IMR-90 (cell line): Measurements from ENCODE around the gene ARRDC2. TPM values are rescaled to one million over a fixed set of nuclear protein-coding genes. Genes with fewer than 3 reads are reported as not detected.

ENCODE experiments used
- ATAC-seq: fragments of 200-7000 bp; cut with Tn5 transposase; 2 replicates; pipeline ENCODE4 v1.9.1; 2020; ENCODE audit warnings: low read depth, mild to moderate bottlenecking, moderate library complexity
- BruUV-seq: library from RNA; stranded (reverse); fragments of 400-500 nt; replicated peaks from 2 replicates; lab custom pipeline; 2021; lab: Mats Ljungman, UMichigan
- CTCF ChIA-PET: fragments of 300-600 bp; formaldehyde crosslinking; extraction: SDS; loops from one replicate; lab custom pipeline; 2021; ENCODE audit warnings: antibody characterized with exemption; lab: Yijun Ruan, JAX
- POLR2A ChIA-PET: fragments of 300-600 bp; sonication (Branson Sonifier 250); formaldehyde crosslinking; loops from one replicate; lab custom pipeline; 2022; ENCODE audit warnings: antibody characterized with exemption; ENCODE audit not compliant: unreplicated experiment; lab: Charles Lee
- DNase-seq: peaks from one replicate; pipeline ENCODE4 v3.0.0; 2013
- H2AFZ ChIP-seq: replicated peaks from 2 replicates; pipeline ENCODE3; 2013; ENCODE audit warnings: low read length, mild to moderate bottlenecking; ENCODE audit not compliant: poor library complexity
- H2AK5ac ChIP-seq: 2 replicates; pipeline ENCODE4 v1.6.1; 2013; ENCODE audit warnings: low read depth, low read length, inconsistent platforms
- H2AK9ac ChIP-seq: replicated peaks from 2 replicates; pipeline ENCODE3; 2013; ENCODE audit warnings: mild to moderate bottlenecking, low read depth, low read length, moderate library complexity; ENCODE audit not compliant: poor library complexity
- H2BK120ac ChIP-seq: 2 replicates; pipeline ENCODE4 v1.6.1; 2013; ENCODE audit warnings: low read depth, low read length, inconsistent platforms
- H2BK15ac ChIP-seq: 3 replicates; pipeline ENCODE4 v1.6.1; 2013; ENCODE audit warnings: low read depth, low read length, inconsistent platforms
- H2BK20ac ChIP-seq: 2 replicates; pipeline ENCODE4 v1.6.1; 2013; ENCODE audit warnings: low read depth, mild to moderate bottlenecking, inconsistent platforms, low read length, moderate library complexity
- H2BK5ac ChIP-seq: 2 replicates; pipeline ENCODE4 v1.6.1; 2013; ENCODE audit warnings: mild to moderate bottlenecking, low read depth, low read length, inconsistent platforms; ENCODE audit not compliant: poor library complexity, severe bottlenecking
- H3K14ac ChIP-seq: replicated peaks from 2 replicates; pipeline ENCODE4 v1.6.1; 2013; ENCODE audit warnings: low read depth, low read length, inconsistent platforms
- H3K18ac ChIP-seq: 2 replicates; pipeline ENCODE4 v1.6.1; 2013; ENCODE audit warnings: low read depth, low read length, control low read depth
- H3K23ac ChIP-seq: 2 replicates; pipeline ENCODE4 v1.6.1; 2013; ENCODE audit warnings: low read depth, low read length, inconsistent platforms
- H3K27ac ChIP-seq: 2 replicates; pipeline ENCODE4 v1.5.1; 2013; ENCODE audit warnings: mild to moderate bottlenecking, control low read depth, low read length; ENCODE audit not compliant: insufficient read depth
- H3K27me3 ChIP-seq: 2 replicates; pipeline ENCODE4 v1.6.1; 2013; ENCODE audit warnings: low read length; ENCODE audit not compliant: control insufficient read depth, insufficient read depth
- H3K36me3 ChIP-seq: 2 replicates; pipeline ENCODE4 v1.6.1; 2013; ENCODE audit warnings: low read length, mixed read lengths; ENCODE audit not compliant: control insufficient read depth, insufficient read depth
- H3K4ac ChIP-seq: 2 replicates; pipeline ENCODE4 v1.6.1; 2013; ENCODE audit warnings: low read depth, low read length, inconsistent platforms
- H3K4me1 ChIP-seq: 2 replicates; pipeline ENCODE4 v1.6.1; 2013; ENCODE audit warnings: low read length, mixed read lengths; ENCODE audit not compliant: control insufficient read depth, insufficient read depth
- H3K4me2 ChIP-seq: 2 replicates; pipeline ENCODE4 v1.6.1; 2013; ENCODE audit warnings: low read depth, mild to moderate bottlenecking, control low read depth, low read length, moderate library complexity
- H3K4me3 ChIP-seq: 2 replicates; pipeline ENCODE4 v1.5.1; 2013; ENCODE audit warnings: low read depth, mild to moderate bottlenecking, control low read depth, low read length, moderate library complexity; ENCODE audit not compliant: insufficient read depth
- H3K56ac ChIP-seq: 2 replicates; pipeline ENCODE4 v1.6.1; 2013; ENCODE audit warnings: low read length, inconsistent platforms; ENCODE audit not compliant: insufficient read depth; ENCODE audit errors: extremely low read depth
- H3K79me1 ChIP-seq, 2 experiments: 2 replicates each; pipeline ENCODE4 v1.6.1; 2013; ENCODE audit warnings: low read length in 2 of 2, inconsistent platforms in 1 of 2, low read depth in 1 of 2
- H3K9ac ChIP-seq: 2 replicates; pipeline ENCODE4 v1.6.1; 2013; ENCODE audit warnings: low read depth, low read length, control low read depth
- H3K9me1 ChIP-seq: 2 replicates; pipeline ENCODE4 v1.6.1; 2013; ENCODE audit warnings: low read length, inconsistent platforms; ENCODE audit not compliant: insufficient read depth
- H3K9me3 ChIP-seq: 2 replicates; pipeline ENCODE4 v1.6.1; 2013; ENCODE audit warnings: low read length; ENCODE audit not compliant: control insufficient read depth, insufficient read depth
- H4K20me1 ChIP-seq: 2 replicates; pipeline ENCODE4 v1.6.1; 2013; ENCODE audit warnings: low read length, inconsistent platforms; ENCODE audit not compliant: insufficient read depth
- H4K5ac ChIP-seq: 2 replicates; pipeline ENCODE4 v1.6.1; 2013; ENCODE audit warnings: mild to moderate bottlenecking, low read depth, low read length, control low read depth
- H4K8ac ChIP-seq, 2 experiments: 2 replicates each; pipeline ENCODE4 v1.6.1; 2013; ENCODE audit warnings: low read depth in 2 of 2, low read length in 2 of 2, control low read depth in 1 of 2, inconsistent platforms in 1 of 2
- H4K91ac ChIP-seq: 2 replicates; pipeline ENCODE4 v1.6.1; 2013; ENCODE audit warnings: low read depth, low read length, inconsistent platforms; ENCODE audit not compliant: insufficient read depth
- MAZ ChIP-seq: IDR thresholded peaks from 2 replicates; pipeline ENCODE4 v1.6.1; 2012; ENCODE audit warnings: low read depth, mild to moderate bottlenecking, low read length, improper control_type of control experiment, moderate library complexity, borderline replicate concordance
- WGBS, 2 experiments: methylation state at CpG; one replicate each; pipeline versions ENCODE4 v1.1.5 to v1.1.7; 2013; ENCODE audit warnings: missing lambda C conversion rate in 2 of 2; ENCODE audit not compliant: insufficient read length in 1 of 2; ENCODE audit errors: extremely low coverage in 2 of 2; 5-methylcytosine and 5-hydroxymethylcytosine counted together
- dilution Hi-C: fragments of 300-500 bp; cut with HindIII; formaldehyde crosslinking; loops from one replicate; pipeline ENCODE4 v1.14.3; 2018; ENCODE audit warnings: low sequenced_read_pairs; ENCODE audit not compliant: unreplicated experiment
- in situ Hi-C: fragments of 300-500 bp; cut with MboI; formaldehyde crosslinking; loops from 3 replicates; pipeline ENCODE4 v1.14.3; 2019; ENCODE audit warnings: low sequenced_read_pairs, inconsistent platforms, mixed read lengths
- intact Hi-C: fragments of 100-400 bp; cut with micrococcal nuclease; formaldehyde crosslinking; loops from 2 replicates; pipeline ENCODE4 v1.10.0; 2022
- polyA plus RNA-seq, 3 experiments: library from polyadenylated mRNA; depleted of rRNA; stranded (reverse); fragments of >200 nt; gene quantifications; 2 replicates each; pipeline ENCODE4 v1.2.3, GENCODE V29; 2012; ENCODE audit warnings: low replicate concordance in 1 of 3
- total RNA-seq: library from RNA; depleted of rRNA; stranded (reverse); fragments of >200 nt; gene quantifications from 2 replicates; pipeline ENCODE4 v1.2.3, GENCODE V29; 2012
- TF ChIP-seq, protein P1 (sequence below): fragments of 150-350 bp; IDR thresholded peaks from 2 replicates; pipeline ENCODE4 v1.6.1; 2016; ENCODE audit warnings: low read depth, mild to moderate bottlenecking, low read length, moderate library complexity, borderline replicate concordance

ARRDC2 gene
- total and polyA plus RNA-seq, 2 of the 4 experiments (the other 2 are of a cell fraction) = 1.4 to 4.9 TPM

DNA sequence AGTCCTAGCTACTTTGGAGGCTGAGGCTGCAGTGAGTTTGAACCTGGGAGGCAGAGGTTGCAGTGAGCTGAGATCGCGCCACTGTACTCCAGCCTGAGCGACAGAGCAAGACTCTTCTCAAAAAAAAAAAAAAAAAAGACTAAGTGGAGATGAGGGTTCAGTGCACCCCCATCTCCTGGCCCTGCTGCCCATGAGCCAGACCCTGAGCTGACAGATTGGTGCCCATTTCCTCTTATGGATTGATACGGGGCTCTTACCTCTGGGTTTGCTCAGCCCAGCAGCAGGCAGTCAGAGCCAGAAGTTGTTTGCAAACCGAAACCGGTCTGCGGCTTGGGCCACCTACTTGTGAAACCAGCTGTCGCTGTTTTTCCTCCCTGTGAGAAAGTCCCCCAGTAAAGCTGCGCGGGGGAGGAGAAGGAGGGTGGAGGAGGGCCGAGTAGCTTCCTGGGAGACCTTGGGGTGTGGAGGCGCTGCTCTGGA is 36.9 kb downstream of the ARRDC2 start:
- Histone ChIP-seq H3K27me3 (peaks cover 5% of the 10 kb centered on the region; the same call in 1 of the 2 replicates), H4K5ac (peak overlapping the region; percentile 61), H3K18ac (peak overlapping the region; percentile 47), H3K4ac (peak overlapping the region; percentile 38), H3K27ac (peak overlapping the region; percentile 21), H3K9me1 (peaks cover 9% of the 10 kb centered on the region), H3K56ac (no peak overlapping the region), H2AK9ac (peak overlapping the region; percentile 94), H4K8ac (peak overlapping the region; percentile 64 to 80), H2AK5ac (peak overlapping the region; percentile 37; the same call in 1 of the 2 replicates), H3K4me1 (peaks cover 8% of the 10 kb centered on the region), H2BK20ac (peak overlapping the region; percentile 84), H3K36me3 (no peaks in the 10 kb centered on the region), H2BK5ac (peak overlapping the region; percentile 39), H3K23ac (peak overlapping the region; percentile 4), H2BK120ac (peak overlapping the region; percentile 81), H3K14ac (peak overlapping the region; percentile 87), H2AFZ (peak overlapping the region; percentile 86), H3K4me3 (peak overlapping the region; percentile 15), H3K9ac (peak overlapping the region; percentile 40; the same call in 1 of the 2 replicates), H4K91ac (peak overlapping the region; percentile 50; the same call in 1 of the 2 replicates), H3K79me1 (no peaks in the 10 kb centered on the region), H4K20me1 (no peaks in the 10 kb centered on the region), H3K9me3 (peaks cover 10% of the 10 kb centered on the region), H3K4me2 (peak overlapping the region; percentile 74), H2BK15ac (peak overlapping the region; percentile 72; the same call in 2 of the 3 replicates)
- POLR2A ChIA-PET = no interaction called here
- DNase-seq (peak; percentile 76), ATAC-seq (peak; percentile 67)
- CTCF ChIA-PET = interaction anchor here (1.1 kb wide), 1 partner anchor 37 kb away, joined by 3 read pairs; no protein-coding TSS in a partner anchor
- BruUV-seq = no TSS peak
- TF ChIP-seq MAZ = peak; percentile 61; the same call in 1 of the 2 replicates
- TF ChIP-seq, protein P1, sequence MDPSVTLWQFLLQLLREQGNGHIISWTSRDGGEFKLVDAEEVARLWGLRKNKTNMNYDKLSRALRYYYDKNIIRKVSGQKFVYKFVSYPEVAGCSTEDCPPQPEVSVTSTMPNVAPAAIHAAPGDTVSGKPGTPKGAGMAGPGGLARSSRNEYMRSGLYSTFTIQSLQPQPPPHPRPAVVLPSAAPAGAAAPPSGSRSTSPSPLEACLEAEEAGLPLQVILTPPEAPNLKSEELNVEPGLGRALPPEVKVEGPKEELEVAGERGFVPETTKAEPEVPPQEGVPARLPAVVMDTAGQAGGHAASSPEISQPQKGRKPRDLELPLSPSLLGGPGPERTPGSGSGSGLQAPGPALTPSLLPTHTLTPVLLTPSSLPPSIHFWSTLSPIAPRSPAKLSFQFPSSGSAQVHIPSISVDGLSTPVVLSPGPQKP = no peak
- WGBS, 2 experiments = 0% methylated on average over 1 of the region's 12 CpGs; no CpG with 5 or more reads in 1 of the 2 experiments
- in situ Hi-C loops (no loop called here), intact Hi-C loops (no loop called here), dilution Hi-C loops (no loop called here)
